Hepatocyte (in vitro differentiated cells): ENCODE data around the gene ENTHD1. TPM values are rescaled to one million over a fixed set of nuclear protein-coding genes. Genes with fewer than 3 reads are reported as not detected.

Experiments used
- DNase-seq: peaks from one replicate; pipeline ENCODE4 v3.0.0-alpha.2; 2016; ENCODE audit warnings: low spot score
- H2AFZ ChIP-seq: fragments of 200-600 bp; sonication (generic); 2 replicates; pipeline ENCODE4 v1.6.0; 2016; ENCODE audit warnings: antibody characterized with exemption, mild to moderate bottlenecking
- H3K27ac ChIP-seq: fragments of 200-600 bp; sonication (generic); 2 replicates; pipeline ENCODE4 v1.5.1; 2016; ENCODE audit warnings: mild to moderate bottlenecking
- H3K27me3 ChIP-seq: fragments of 200-600 bp; sonication (generic); 2 replicates; pipeline ENCODE4 v1.6.1; 2016
- H3K36me3 ChIP-seq: fragments of 200-600 bp; sonication (generic); replicated peaks from 2 replicates; pipeline ENCODE4 v1.5.1; 2016; ENCODE audit warnings: low read depth; ENCODE audit not compliant: insufficient read depth
- H3K4me1 ChIP-seq: fragments of 200-600 bp; sonication (generic); 2 replicates; pipeline ENCODE4 v1.5.1; 2016; ENCODE audit warnings: mild to moderate bottlenecking, moderate library complexity; ENCODE audit not compliant: insufficient read depth
- H3K4me2 ChIP-seq: fragments of 200-600 bp; sonication (generic); 2 replicates; pipeline ENCODE4 v1.6.0; 2016
- H3K4me3 ChIP-seq: fragments of 200-600 bp; sonication (generic); 2 replicates; pipeline ENCODE4 v1.5.1; 2016; ENCODE audit warnings: mild to moderate bottlenecking
- H3K79me2 ChIP-seq: fragments of 200-600 bp; sonication (generic); 2 replicates; pipeline ENCODE4 v1.6.0; 2017; ENCODE audit warnings: mild to moderate bottlenecking
- H3K9me2 ChIP-seq: fragments of 200-600 bp; sonication (generic); replicated peaks from 2 replicates; pipeline ENCODE4 v1.6.0; 2017; ENCODE audit warnings: mild to moderate bottlenecking; ENCODE audit not compliant: insufficient read depth
- H3K9me3 ChIP-seq: fragments of 200-600 bp; sonication (generic); 2 replicates; pipeline ENCODE4 v1.5.1; 2016; ENCODE audit warnings: low read depth, mild to moderate bottlenecking
- H4K20me1 ChIP-seq: fragments of 200-600 bp; sonication (generic); 2 replicates; pipeline ENCODE4 v1.6.0; 2016; ENCODE audit warnings: mild to moderate bottlenecking; ENCODE audit not compliant: insufficient read depth, poor library complexity, severe bottlenecking
- EZH2 ChIP-seq: fragments of 200-600 bp; sonication (generic); IDR thresholded peaks from 2 replicates; pipeline ENCODE4 v1.6.1; 2016; ENCODE audit warnings: antibody characterized with exemption, mild to moderate bottlenecking, borderline replicate concordance
- EZH2phosphoT487 ChIP-seq: fragments of 200-600 bp; sonication (generic); IDR thresholded peaks from one replicate; pipeline ENCODE4 v1.6.1; 2018; ENCODE audit warnings: antibody characterized with exemption, mild to moderate bottlenecking, low read depth, moderate library complexity; ENCODE audit not compliant: unreplicated experiment, severe bottlenecking
- WGBS: methylation state at CpG from one replicate; pipeline ENCODE4 v1.1.6; 2016; ENCODE audit warnings: low lambda C conversion rate; ENCODE audit errors: missing lambda C conversion rate; 5-methylcytosine and 5-hydroxymethylcytosine counted together
- polyA plus RNA-seq: library from polyadenylated mRNA; unstranded; fragments of >200 nt; fragmentation: Nextera tagmentation; extraction: Ambion mirVana; gene quantifications from 2 replicates; pipeline ENCODE4 v1.2.1, GENCODE V29; 2016
- total RNA-seq: library from RNA; depleted of rRNA; stranded (reverse); fragments of >200 nt; gene quantifications from 2 replicates; pipeline ENCODE4 v1.2.3, GENCODE V29; 2014
- TF ChIP-seq, protein P1 (sequence below): fragments of 200-600 bp; sonication (generic); IDR thresholded peaks from 2 replicates; pipeline ENCODE4 v1.5.1; 2016; ENCODE audit warnings: antibody characterized with exemption, mild to moderate bottlenecking; ENCODE audit not compliant: poor library complexity

Gene ENTHD1
- total and polyA plus RNA-seq, 2 experiments from 2014 or later, result not detected

DNA sequence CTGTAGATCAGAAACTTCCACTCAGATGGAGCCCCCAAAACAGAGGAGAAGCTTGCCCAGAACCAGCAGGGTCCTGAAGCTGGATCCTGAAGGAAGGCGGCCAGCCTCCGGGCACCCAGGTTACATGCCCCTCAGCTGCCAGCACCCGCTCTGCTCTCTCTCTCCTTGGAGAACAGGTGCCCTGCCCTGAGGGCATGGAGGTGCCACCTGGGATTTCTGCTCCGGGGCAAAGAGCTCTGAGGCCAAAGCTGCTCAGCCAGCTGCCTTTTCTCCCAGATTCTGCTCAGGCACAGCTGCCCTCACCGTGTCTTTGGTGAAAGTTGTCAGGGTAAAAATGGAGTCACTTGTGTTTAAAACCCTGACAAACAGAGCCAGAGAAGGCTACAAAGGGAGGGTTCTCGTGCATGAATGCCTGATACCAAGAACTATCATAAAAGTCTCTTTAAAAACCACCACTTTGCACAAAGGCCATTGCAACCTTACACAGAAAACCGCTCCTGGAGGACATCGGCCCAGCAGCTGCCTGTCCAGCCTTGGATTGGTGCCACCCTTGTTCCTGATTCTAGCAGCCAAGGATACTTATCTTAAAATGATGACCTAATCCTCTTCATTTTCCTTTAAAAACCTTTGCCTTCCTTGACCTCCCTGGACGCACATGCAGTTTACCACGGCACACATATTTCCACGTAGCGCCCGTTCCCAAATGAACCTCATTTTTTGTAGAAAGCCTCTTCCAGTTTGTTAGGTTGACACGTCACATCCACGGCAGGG lies 183.0 kb downstream of the ENTHD1 start:
- Histone ChIP-seq H3K27me3 (no peaks in the 10 kb centered on the region), H4K20me1 (no peaks in the 10 kb centered on the region), H3K27ac (no peak overlapping the region), H3K9me2 (no peaks in the 10 kb centered on the region), H3K4me3 (no peak overlapping the region), H3K36me3 (no peaks in the 10 kb centered on the region), H3K9me3 (no peaks in the 10 kb centered on the region), H3K4me2 (no peak overlapping the region), H2AFZ (no peak overlapping the region), H3K79me2 (no peaks in the 10 kb centered on the region), H3K4me1 (peaks cover 10% of the 10 kb centered on the region)
- 88% methylated on average over 15 of the region's 15 CpGs for WGBS
- TF ChIP-seq EZH2, result no peak
- TF ChIP-seq, protein P1, sequence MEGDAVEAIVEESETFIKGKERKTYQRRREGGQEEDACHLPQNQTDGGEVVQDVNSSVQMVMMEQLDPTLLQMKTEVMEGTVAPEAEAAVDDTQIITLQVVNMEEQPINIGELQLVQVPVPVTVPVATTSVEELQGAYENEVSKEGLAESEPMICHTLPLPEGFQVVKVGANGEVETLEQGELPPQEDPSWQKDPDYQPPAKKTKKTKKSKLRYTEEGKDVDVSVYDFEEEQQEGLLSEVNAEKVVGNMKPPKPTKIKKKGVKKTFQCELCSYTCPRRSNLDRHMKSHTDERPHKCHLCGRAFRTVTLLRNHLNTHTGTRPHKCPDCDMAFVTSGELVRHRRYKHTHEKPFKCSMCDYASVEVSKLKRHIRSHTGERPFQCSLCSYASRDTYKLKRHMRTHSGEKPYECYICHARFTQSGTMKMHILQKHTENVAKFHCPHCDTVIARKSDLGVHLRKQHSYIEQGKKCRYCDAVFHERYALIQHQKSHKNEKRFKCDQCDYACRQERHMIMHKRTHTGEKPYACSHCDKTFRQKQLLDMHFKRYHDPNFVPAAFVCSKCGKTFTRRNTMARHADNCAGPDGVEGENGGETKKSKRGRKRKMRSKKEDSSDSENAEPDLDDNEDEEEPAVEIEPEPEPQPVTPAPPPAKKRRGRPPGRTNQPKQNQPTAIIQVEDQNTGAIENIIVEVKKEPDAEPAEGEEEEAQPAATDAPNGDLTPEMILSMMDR, result no peak
- no peak for TF ChIP-seq EZH2phosphoT487
- DNase-seq, result no peak

DNA sequence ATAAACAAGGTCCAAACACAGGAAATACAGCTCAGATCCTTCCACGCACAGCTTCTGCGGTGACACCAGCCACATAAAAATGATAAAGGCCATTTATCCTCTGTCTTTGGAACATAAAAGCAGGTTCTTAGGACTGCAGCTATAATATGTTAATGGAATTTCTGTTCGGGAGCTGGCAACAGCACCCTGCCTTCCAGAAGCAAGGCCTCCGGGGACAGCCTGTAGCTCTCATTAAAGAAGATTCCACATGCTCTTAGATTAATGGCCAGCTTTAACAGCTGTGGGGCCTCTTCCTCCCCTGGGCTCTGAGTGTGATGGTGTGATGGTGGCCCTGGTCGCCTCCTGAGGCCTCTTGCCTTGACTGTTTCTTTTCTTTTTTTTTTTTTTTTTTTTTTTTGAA lies 185.7 kb downstream of the ENTHD1 start:
- no peaks in the 10 kb centered on the region for H3K9me2 ChIP-seq
- no peaks in the 10 kb centered on the region for H3K36me3 ChIP-seq
- H3K27me3 ChIP-seq, result no peaks in the 10 kb centered on the region
- H4K20me1 ChIP-seq, result no peaks in the 10 kb centered on the region
- TF ChIP-seq, protein P1, result no peak
- TF ChIP-seq EZH2 (no peak), EZH2phosphoT487 (no peak)
- no peaks in the 10 kb centered on the region for H3K79me2 ChIP-seq
- H3K27ac ChIP-seq, result no peak overlapping the region
- H3K9me3 ChIP-seq, result no peaks in the 10 kb centered on the region
- H3K4me3 ChIP-seq, result no peak overlapping the region
- H3K4me2 ChIP-seq, result no peak overlapping the region
- no peak overlapping the region for H2AFZ ChIP-seq
- no peak for DNase-seq
- H3K4me1 ChIP-seq, result peaks cover 4% of the 10 kb centered on the region
- WGBS, result 52% methylated on average over 5 of the region's 5 CpGs

DNA sequence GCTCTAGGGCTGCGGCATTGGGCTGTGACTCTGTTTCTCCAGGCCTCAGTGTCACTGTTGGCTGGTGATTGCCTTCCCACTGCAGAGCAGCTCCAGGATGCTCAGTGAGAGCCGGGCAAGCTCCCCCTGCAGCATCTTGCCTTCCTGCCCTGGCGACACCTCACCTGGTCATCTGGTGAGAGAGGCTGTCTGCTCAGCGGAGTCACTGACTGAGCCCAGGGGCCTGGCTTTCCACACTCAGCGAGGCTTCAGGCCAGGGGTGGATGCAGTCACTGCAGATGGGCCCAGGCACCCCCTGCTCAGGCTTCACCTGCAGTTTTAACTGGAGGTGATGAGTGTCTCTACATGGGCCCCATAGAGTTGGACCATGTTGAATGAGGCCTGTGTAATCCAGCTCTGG lies 186.2 kb downstream of the ENTHD1 start:
- 93% methylated on average over 5 of the region's 5 CpGs for WGBS
- Histone ChIP-seq H3K4me2 (no peak overlapping the region), H3K36me3 (no peaks in the 10 kb centered on the region), H3K27me3 (no peaks in the 10 kb centered on the region), H3K4me3 (no peak overlapping the region), H4K20me1 (no peaks in the 10 kb centered on the region), H3K27ac (no peak overlapping the region), H3K4me1 (peaks cover 2% of the 10 kb centered on the region), H3K9me3 (no peaks in the 10 kb centered on the region), H2AFZ (no peak overlapping the region), H3K9me2 (no peaks in the 10 kb centered on the region), H3K79me2 (no peaks in the 10 kb centered on the region)
- DNase-seq, result no peak
- TF ChIP-seq, protein P1, result no peak
- TF ChIP-seq EZH2, result no peak
- TF ChIP-seq EZH2phosphoT487, result no peak
